AG04450 (cell line): ENCODE data around the gene RASGRP3. TPM values are rescaled to one million over a fixed set of nuclear protein-coding genes. Genes with fewer than 3 reads are reported as not detected.

Source experiments
- CTCF ChIA-PET: fragments of 300-600, 350-600 bp; formaldehyde crosslinking; extraction: SDS; loops from one replicate; lab custom pipeline; 2022; ENCODE audit warnings: antibody characterized with exemption, inconsistent platforms; lab: Charles Lee
- POLR2A ChIA-PET: fragments of 350-600 bp; formaldehyde crosslinking; extraction: SDS; loops from one replicate; lab custom pipeline; 2021; ENCODE audit warnings: antibody characterized with exemption, inconsistent platforms; lab: Yijun Ruan, JAX
- DNase-seq: peaks from one replicate; pipeline ENCODE4 v3.0.0-alpha.2; 2011; ENCODE audit warnings: low read depth, low spot score
- H3K27ac ChIP-seq: one replicate; pipeline ENCODE4 v1.5.1; 2012; ENCODE audit warnings: low read depth, low read length, control low read depth
- H3K27me3 ChIP-seq: one replicate; pipeline ENCODE4 v1.6.0; 2012; ENCODE audit warnings: low read length; ENCODE audit not compliant: control insufficient read depth, insufficient read depth
- H3K4me3 ChIP-seq: 2 replicates; pipeline ENCODE4 v1.5.1; 2011; ENCODE audit warnings: mild to moderate bottlenecking, low read depth, low read length, control low read depth
- H3K9me3 ChIP-seq: 2 replicates; pipeline ENCODE4 v1.5.1; 2012; ENCODE audit warnings: low read length; ENCODE audit not compliant: control insufficient read depth, insufficient read depth
- polyA minus RNA-seq: library from RNA; depleted of rRNA, polyadenylated mRNA; stranded (reverse); fragments of >200 nt; gene quantifications from 2 replicates; pipeline ENCODE4 v1.2.3, GENCODE V29; 2011; rRNA and poly(A)+ RNA removed
- polyA plus RNA-seq: library from polyadenylated mRNA; depleted of rRNA; stranded (reverse); fragments of >200 nt; gene quantifications from 2 replicates; pipeline ENCODE4 v1.2.3, GENCODE V29; 2011; rRNA removed
- TF ChIP-seq, protein P1 (sequence below): IDR thresholded peaks from 2 replicates; pipeline ENCODE4 v1.5.1; 2011; ENCODE audit warnings: low read depth, low read length, control low read depth, inconsistent platforms

Gene RASGRP3, protein sequence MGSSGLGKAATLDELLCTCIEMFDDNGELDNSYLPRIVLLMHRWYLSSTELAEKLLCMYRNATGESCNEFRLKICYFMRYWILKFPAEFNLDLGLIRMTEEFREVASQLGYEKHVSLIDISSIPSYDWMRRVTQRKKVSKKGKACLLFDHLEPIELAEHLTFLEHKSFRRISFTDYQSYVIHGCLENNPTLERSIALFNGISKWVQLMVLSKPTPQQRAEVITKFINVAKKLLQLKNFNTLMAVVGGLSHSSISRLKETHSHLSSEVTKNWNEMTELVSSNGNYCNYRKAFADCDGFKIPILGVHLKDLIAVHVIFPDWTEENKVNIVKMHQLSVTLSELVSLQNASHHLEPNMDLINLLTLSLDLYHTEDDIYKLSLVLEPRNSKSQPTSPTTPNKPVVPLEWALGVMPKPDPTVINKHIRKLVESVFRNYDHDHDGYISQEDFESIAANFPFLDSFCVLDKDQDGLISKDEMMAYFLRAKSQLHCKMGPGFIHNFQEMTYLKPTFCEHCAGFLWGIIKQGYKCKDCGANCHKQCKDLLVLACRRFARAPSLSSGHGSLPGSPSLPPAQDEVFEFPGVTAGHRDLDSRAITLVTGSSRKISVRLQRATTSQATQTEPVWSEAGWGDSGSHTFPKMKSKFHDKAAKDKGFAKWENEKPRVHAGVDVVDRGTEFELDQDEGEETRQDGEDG
- polyA plus RNA-seq: 1.1 and 1.4 TPM in 2 replicates
- 0.83 and 2.5 TPM in 2 replicates for polyA minus RNA-seq

DNA sequence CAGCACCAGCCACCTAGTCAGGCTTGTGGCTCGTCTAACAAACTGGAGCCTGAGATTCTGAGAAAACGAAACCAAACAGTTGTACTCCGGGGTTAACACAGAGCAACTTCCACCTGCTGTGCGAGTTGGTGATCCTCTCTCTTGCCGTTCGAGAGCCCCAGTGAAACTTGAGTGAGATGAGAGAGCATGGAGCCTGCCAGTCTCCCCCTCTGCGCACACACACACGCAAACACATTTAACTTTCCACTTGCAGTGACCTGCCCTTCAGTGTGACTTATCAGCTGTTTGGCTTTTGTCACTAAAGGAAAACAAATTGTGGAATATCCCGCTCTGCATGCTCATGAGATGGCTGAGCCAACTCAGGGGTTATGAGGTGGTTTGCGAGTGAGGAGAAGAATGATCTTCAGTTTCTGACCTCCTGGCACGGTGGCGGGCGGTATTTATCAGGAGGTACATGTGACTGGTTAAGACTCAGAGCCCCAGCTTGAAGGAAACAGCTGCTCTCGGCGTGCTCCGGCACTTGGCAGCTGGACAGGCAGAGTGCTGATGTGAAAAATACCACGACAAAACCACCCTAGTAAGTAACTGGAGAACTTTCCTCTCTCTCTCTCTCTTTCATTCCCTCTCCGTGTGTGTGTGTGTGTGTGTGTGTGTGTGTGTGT is at the start of gene RASGRP3:
TSS of gene RASGRP3 (plus strand) at position 519 of the 662 bp plus-strand sequence. CDS start 38,488 bp downstream, outside the sequence.
- Histone ChIP-seq H3K27ac (peak within 1 kb of the TSS; percentile 89), H3K4me3 (peak within 1 kb of the TSS; percentile 73), H3K27me3 (no peaks in the 10 kb centered on the region), H3K9me3 (no peaks in the 10 kb centered on the region)
- DNase-seq: peak; percentile 92
- ChIA-PET CTCF (interaction anchor here (0.5 to 1.7 kb wide), 41 partner anchors 8 to 1303 kb away, joined by 3 to 15 read pairs (median 4); no protein-coding TSS in a partner anchor), POLR2A (interaction anchor here (0.6 to 1.6 kb wide), 4 partner anchors 16 to 54 kb away, joined by 4 to 6 read pairs (median 5); no protein-coding TSS in a partner anchor)
- TF ChIP-seq, protein P1, sequence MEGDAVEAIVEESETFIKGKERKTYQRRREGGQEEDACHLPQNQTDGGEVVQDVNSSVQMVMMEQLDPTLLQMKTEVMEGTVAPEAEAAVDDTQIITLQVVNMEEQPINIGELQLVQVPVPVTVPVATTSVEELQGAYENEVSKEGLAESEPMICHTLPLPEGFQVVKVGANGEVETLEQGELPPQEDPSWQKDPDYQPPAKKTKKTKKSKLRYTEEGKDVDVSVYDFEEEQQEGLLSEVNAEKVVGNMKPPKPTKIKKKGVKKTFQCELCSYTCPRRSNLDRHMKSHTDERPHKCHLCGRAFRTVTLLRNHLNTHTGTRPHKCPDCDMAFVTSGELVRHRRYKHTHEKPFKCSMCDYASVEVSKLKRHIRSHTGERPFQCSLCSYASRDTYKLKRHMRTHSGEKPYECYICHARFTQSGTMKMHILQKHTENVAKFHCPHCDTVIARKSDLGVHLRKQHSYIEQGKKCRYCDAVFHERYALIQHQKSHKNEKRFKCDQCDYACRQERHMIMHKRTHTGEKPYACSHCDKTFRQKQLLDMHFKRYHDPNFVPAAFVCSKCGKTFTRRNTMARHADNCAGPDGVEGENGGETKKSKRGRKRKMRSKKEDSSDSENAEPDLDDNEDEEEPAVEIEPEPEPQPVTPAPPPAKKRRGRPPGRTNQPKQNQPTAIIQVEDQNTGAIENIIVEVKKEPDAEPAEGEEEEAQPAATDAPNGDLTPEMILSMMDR: no peak

- Histone ChIP-seq H3K27ac (peak overlapping the region; percentile 47), H3K9me3 (no peaks in the 10 kb centered on the region), H3K27me3 (no peaks in the 10 kb centered on the region), H3K4me3 (no peak overlapping the region)
- peak; percentile 46 for DNase-seq
- TF ChIP-seq, protein P1: no peak
- ChIA-PET POLR2A (no interaction called here), CTCF (interaction anchor here (0.9 kb wide), 2 partner anchors 10 to 31 kb away, joined by 3 to 4 read pairs; no protein-coding TSS in a partner anchor)
These were observed 49.7 kb upstream of the RASGRP3 start for GRCh38 chr2:33426666-33427231.

GRCh38 chr2:33430077-33430476 is 46.4 kb upstream of the RASGRP3 start:
- Histone ChIP-seq H3K27me3 (no peaks in the 10 kb centered on the region), H3K4me3 (no peak overlapping the region), H3K27ac (no peak overlapping the region), H3K9me3 (no peaks in the 10 kb centered on the region)
- ChIA-PET CTCF (interaction anchor here (0.9 to 1.7 kb wide), 4 partner anchors 11 to 50 kb away, joined by 4 to 12 read pairs (median 5); no protein-coding TSS in a partner anchor), POLR2A (no interaction called here)
- TF ChIP-seq, protein P1: no peak
- no peak for DNase-seq

- CTCF ChIA-PET: interaction anchor here (1.2 to 2.8 kb wide), 4 partner anchors 11 to 153 kb away, joined by 3 to 12 read pairs (median 6); no protein-coding TSS in a partner anchor
- TF ChIP-seq, protein P1: no peak
- Histone ChIP-seq H3K4me3 (no peak overlapping the region), H3K27ac (no peak overlapping the region), H3K9me3 (no peaks in the 10 kb centered on the region), H3K27me3 (no peaks in the 10 kb centered on the region)
- POLR2A ChIA-PET: no interaction called here
- no peak for DNase-seq
These were observed 45.6 kb upstream of the RASGRP3 start for GRCh38 chr2:33430856-33431255.
